Body of pancreas (tissue), 4 donors: ENCODE measurements around the gene DGKI. TPM values are rescaled to one million over a fixed set of nuclear protein-coding genes. Genes with fewer than 3 reads are reported as not detected.

ENCODE experiments used
- ATAC-seq: fragments of 150-250 bp; one replicate; pipeline ENCODE4 v1.9.1; 2016
- DNase-seq, 4 donors: peaks; one replicate each; pipeline ENCODE4 v3.0.0-alpha.2; 2019
- H3K27ac ChIP-seq, 4 donors: fragments of 200-600 bp; sonication (generic); 1 replicate in 3 of 4; 2 replicates in 1 of 4; pipeline versions ENCODE4 v1.5.1 to v1.6.1; 2016 to 2019; ENCODE audit warnings: mild to moderate bottlenecking in 1 of 4, mixed read lengths in 1 of 4, moderate library complexity in 1 of 4
- H3K27me3 ChIP-seq, 2 donors: fragments of 200-600 bp; sonication (generic); one replicate each; pipeline ENCODE4 v1.6.0; 2016; ENCODE audit warnings: mild to moderate bottlenecking in 1 of 2
- H3K36me3 ChIP-seq, 2 donors: fragments of 200-600 bp; sonication (generic); replicated peaks in 1 of 2; 2 replicates each; pipeline ENCODE4 v1.5.1; 2016; ENCODE audit warnings: low read depth in 2 of 2; ENCODE audit not compliant: insufficient read depth in 1 of 2
- H3K4me1 ChIP-seq: fragments of 200-600 bp; sonication (generic); one replicate; pipeline ENCODE4 v1.6.0; 2016
- H3K4me3 ChIP-seq, 2 donors: fragments of 200-600 bp; sonication (generic); 1 replicate in 1 of 2; 2 replicates in 1 of 2; pipeline ENCODE4 v1.5.1; 2016 to 2019
- H3K9me3 ChIP-seq, 3 donors: fragments of 200-600 bp; sonication (generic); 1 replicate in 2 of 3; 2 replicates in 1 of 3; pipeline ENCODE4 v1.5.1; 2016
- POLR2A ChIP-seq, 3 donors: fragments of 450-650 bp; IDR thresholded peaks; one replicate each; pipeline ENCODE4 v1.6.1; 2016; ENCODE audit warnings: antibody characterized with exemption in 3 of 3, mild to moderate bottlenecking in 2 of 3
- whole genome bisulfite sequencing, 2 donors: methylation state at CpG; one replicate each; pipeline ENCODE4 v1.1.5; 2017; 5-methylcytosine and 5-hydroxymethylcytosine counted together
- intact Hi-C: fragments of 100-400 bp; cut with DNase I; formaldehyde crosslinking; loops from one replicate; pipeline ENCODE4 v1.15.1; 2023
- total RNA-seq, 2 donors: library from RNA; depleted of rRNA; stranded (reverse); fragments of >200 nt; gene quantifications; one replicate each; pipeline ENCODE4 v1.1.0, GENCODE V29; 2016
- TF ChIP-seq, protein P1 (sequence below), 7 experiments: fragments of 450-650 bp in 4 of 7; fragments of 200-600 bp in 3 of 7; sonication (generic) in 3 of 7; IDR thresholded peaks; one replicate each; pipeline ENCODE4 v1.5.1; 2016 to 2019; ENCODE audit warnings: antibody characterized with exemption in 7 of 7

The DGKI gene
- total RNA-seq, 2 donors from 2014 or later, result 2.6 TPM; not detected in 1

- no peak overlapping the region for H3K27ac ChIP-seq
These were observed 59.3 kb downstream of the DGKI start for GRCh38 chr7:137787301-137787976.

GRCh38 chr7:137778511-137778910, 68.3 kb downstream of the DGKI start:
- Histone ChIP-seq H3K27me3 (no peaks in the 10 kb centered on the region), H3K27ac (no peak overlapping the region), H3K9me3 (no peaks in the 10 kb centered on the region), H3K4me3 (no peak overlapping the region), H3K36me3 (no peaks in the 10 kb centered on the region), H3K4me1 (no peaks in the 10 kb centered on the region)
- DNase-seq (no peak), ATAC-seq (no peak)
- intact Hi-C loops, result no loop called here
- TF ChIP-seq POLR2A (IDR thresholded peaks at IDR 0.05), result no peak
- TF ChIP-seq, protein P1, sequence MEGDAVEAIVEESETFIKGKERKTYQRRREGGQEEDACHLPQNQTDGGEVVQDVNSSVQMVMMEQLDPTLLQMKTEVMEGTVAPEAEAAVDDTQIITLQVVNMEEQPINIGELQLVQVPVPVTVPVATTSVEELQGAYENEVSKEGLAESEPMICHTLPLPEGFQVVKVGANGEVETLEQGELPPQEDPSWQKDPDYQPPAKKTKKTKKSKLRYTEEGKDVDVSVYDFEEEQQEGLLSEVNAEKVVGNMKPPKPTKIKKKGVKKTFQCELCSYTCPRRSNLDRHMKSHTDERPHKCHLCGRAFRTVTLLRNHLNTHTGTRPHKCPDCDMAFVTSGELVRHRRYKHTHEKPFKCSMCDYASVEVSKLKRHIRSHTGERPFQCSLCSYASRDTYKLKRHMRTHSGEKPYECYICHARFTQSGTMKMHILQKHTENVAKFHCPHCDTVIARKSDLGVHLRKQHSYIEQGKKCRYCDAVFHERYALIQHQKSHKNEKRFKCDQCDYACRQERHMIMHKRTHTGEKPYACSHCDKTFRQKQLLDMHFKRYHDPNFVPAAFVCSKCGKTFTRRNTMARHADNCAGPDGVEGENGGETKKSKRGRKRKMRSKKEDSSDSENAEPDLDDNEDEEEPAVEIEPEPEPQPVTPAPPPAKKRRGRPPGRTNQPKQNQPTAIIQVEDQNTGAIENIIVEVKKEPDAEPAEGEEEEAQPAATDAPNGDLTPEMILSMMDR (IDR thresholded peaks at IDR 0.05), result no peak

More at GRCh38 chr7:137787301-137787976, 59.3 kb downstream of the DGKI start:
- no peaks in the 10 kb centered on the region for H3K27me3 ChIP-seq
- no peaks in the 10 kb centered on the region for H3K36me3 ChIP-seq
- DNase-seq (no peak), ATAC-seq (no peak)
- TF ChIP-seq POLR2A (IDR thresholded peaks at IDR 0.05), result no peak
- H3K9me3 ChIP-seq, result no peaks in the 10 kb centered on the region
- H3K4me1 ChIP-seq, result no peaks in the 10 kb centered on the region
- WGBS, 2 donors, result 67 to 74% methylated on average over 3 of the region's 3 CpGs
- intact Hi-C loops, result no loop called here
- H3K4me3 ChIP-seq, result no peak overlapping the region

GRCh38 chr7:137774793-137775201, 72.0 kb downstream of the DGKI start:
- no peak for TF ChIP-seq POLR2A (IDR thresholded peaks at IDR 0.05)
- TF ChIP-seq, protein P1 (IDR thresholded peaks at IDR 0.05), result no peak
- DNase-seq (no peak), ATAC-seq (no peak)
- no peaks in the 10 kb centered on the region for H3K36me3 ChIP-seq
- H3K27me3 ChIP-seq, result no peaks in the 10 kb centered on the region
- WGBS, 2 donors, result 57 to 69% methylated on average over 4 of the region's 4 CpGs
- H3K9me3 ChIP-seq, result no peaks in the 10 kb centered on the region
- intact Hi-C loops, result no loop called here
- no peak overlapping the region for H3K27ac ChIP-seq
- no peaks in the 10 kb centered on the region for H3K4me1 ChIP-seq
- H3K4me3 ChIP-seq, result no peak overlapping the region

DNA sequence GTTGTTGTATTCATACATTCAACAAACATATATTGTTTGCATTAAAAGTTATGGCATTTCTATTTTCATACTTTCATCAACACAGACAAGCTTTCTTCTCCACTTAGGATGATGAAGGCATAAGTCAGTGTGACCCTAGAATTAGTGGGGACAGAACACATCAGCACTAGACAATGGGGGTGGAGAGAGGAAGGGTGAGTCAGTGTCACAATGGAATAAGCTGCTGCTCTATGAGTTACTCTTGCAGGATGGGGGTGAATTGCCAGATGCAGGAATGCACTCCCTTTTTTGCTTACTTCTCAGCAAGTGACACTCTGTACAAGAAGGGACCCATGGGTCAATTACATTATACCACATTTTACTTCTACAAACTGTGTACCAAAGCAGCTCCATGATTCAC, 74.0 kb downstream of the DGKI start:
- Histone ChIP-seq H3K9me3 (no peaks in the 10 kb centered on the region), H3K36me3 (no peaks in the 10 kb centered on the region), H3K4me1 (no peaks in the 10 kb centered on the region), H3K4me3 (no peak overlapping the region), H3K27ac (no peak overlapping the region), H3K27me3 (no peaks in the 10 kb centered on the region)
- TF ChIP-seq, protein P1 (IDR thresholded peaks at IDR 0.05), result no peak
- no peak for TF ChIP-seq POLR2A (IDR thresholded peaks at IDR 0.05)
- DNase-seq (no peak), ATAC-seq (no peak)
- intact Hi-C loops, result no loop called here

- no peaks in the 10 kb centered on the region for H3K9me3 ChIP-seq
- DNase-seq (no peak), ATAC-seq (no peak)
- H3K36me3 ChIP-seq, result no peaks in the 10 kb centered on the region
- WGBS, 2 donors, result 79 to 93% methylated on average over 3 of the region's 3 CpGs
- no peak overlapping the region for H3K4me3 ChIP-seq
- intact Hi-C loops, result no loop called here
- H3K27ac ChIP-seq, result no peak overlapping the region
- no peak for TF ChIP-seq POLR2A (IDR thresholded peaks at IDR 0.05)
- TF ChIP-seq, protein P1 (IDR thresholded peaks at IDR 0.05), result no peak
- no peaks in the 10 kb centered on the region for H3K4me1 ChIP-seq
- H3K27me3 ChIP-seq, result no peaks in the 10 kb centered on the region
These were observed 74.5 kb downstream of the DGKI start for GRCh38 chr7:137772316-137772715.
